Measurements from ENCODE around the gene ITGAD. TPM values are rescaled to one million over a fixed set of nuclear protein-coding genes. Genes with fewer than 3 reads are reported as not detected.

Gene ITGAD
- total RNA-seq, 1 experiment from 2014 or later: not detected

DNA sequence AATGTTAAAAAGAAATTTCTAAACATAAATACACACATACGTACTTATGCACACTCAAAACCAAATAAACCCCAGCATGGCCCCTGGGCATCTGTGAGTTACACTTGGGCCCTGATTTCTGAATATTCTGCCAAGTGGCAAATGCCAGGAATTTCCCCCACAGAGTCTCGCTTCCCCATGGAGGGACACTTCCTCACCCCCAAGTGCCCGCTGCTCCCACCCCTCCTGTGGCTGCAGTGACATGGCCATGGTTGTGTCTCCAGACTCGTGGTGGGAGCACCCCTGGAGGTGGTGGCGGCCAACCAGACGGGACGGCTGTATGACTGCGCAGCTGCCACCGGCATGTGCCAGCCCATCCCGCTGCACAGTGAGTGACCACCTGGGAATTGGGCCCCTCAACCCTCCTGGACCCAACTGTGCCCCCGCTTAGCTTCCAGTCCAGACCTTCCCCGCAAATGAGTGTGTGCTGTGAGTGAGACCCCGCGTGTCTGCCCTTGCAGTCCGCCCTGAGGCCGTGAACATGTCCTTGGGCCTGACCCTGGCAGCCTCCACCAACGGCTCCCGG is 4.0 kb downstream of the ITGAD start:
- no peak overlapping the region for H3K27ac ChIP-seq (ENCODE audit: low read length)
- no peak overlapping the region for H3K9ac ChIP-seq (ENCODE audit: low read length)
- no peaks in the 10 kb centered on the region for H3K79me2 ChIP-seq (ENCODE audit: low read length)
- no TSS peak for BruUV-seq (replicated peaks)
- ChIA-PET POLR2A (ENCODE audit: unreplicated experiment) (no interaction called here), CTCF (no interaction called here)
- H3K4me2 ChIP-seq (ENCODE audit: low read length): no peak overlapping the region
- no peaks in the 10 kb centered on the region for H3K27me3 ChIP-seq (ENCODE audit: low read length)
- TF ChIP-seq, protein P1, sequence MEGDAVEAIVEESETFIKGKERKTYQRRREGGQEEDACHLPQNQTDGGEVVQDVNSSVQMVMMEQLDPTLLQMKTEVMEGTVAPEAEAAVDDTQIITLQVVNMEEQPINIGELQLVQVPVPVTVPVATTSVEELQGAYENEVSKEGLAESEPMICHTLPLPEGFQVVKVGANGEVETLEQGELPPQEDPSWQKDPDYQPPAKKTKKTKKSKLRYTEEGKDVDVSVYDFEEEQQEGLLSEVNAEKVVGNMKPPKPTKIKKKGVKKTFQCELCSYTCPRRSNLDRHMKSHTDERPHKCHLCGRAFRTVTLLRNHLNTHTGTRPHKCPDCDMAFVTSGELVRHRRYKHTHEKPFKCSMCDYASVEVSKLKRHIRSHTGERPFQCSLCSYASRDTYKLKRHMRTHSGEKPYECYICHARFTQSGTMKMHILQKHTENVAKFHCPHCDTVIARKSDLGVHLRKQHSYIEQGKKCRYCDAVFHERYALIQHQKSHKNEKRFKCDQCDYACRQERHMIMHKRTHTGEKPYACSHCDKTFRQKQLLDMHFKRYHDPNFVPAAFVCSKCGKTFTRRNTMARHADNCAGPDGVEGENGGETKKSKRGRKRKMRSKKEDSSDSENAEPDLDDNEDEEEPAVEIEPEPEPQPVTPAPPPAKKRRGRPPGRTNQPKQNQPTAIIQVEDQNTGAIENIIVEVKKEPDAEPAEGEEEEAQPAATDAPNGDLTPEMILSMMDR (conservative IDR thresholded peaks at IDR 0.05; ENCODE audit: low read depth, low read length): no peak
- no peak for TF ChIP-seq EZH2phosphoT487 (IDR thresholded peaks at IDR 0.05; ENCODE audit: borderline replicate concordance, low read length)
- TF ChIP-seq EZH2 (IDR thresholded peaks at IDR 0.05; ENCODE audit: low read length, unreplicated experiment): no peak
- H3K9me3 ChIP-seq (ENCODE audit: low read length): no peaks in the 10 kb centered on the region
- ATAC-seq (no peak), DNase-seq (no peak)
- H4K20me1 ChIP-seq (ENCODE audit: low read length): no peaks in the 10 kb centered on the region
- no peaks in the 10 kb centered on the region for H3K4me1 ChIP-seq (ENCODE audit: insufficient read depth, low read length)
- intact Hi-C loops (cut with micrococcal nuclease): no loop called here
- H3K36me3 ChIP-seq (ENCODE audit: low read depth, low read length): no peaks in the 10 kb centered on the region
- no peak overlapping the region for H2AFZ ChIP-seq (ENCODE audit: low read length)
- no peak overlapping the region for H3K4me3 ChIP-seq (ENCODE audit: low read length)
- H3K9me2 ChIP-seq (replicated peaks; ENCODE audit: low read length): no peaks in the 10 kb centered on the region
- no peaks in the 10 kb centered on the region for H3F3A ChIP-seq (ENCODE audit: low read length, unreplicated experiment)

GRCh38 chr16:31397701-31398100 is 4.6 kb downstream of the ITGAD start:
- Histone ChIP-seq H3K9me2 (replicated peaks; ENCODE audit: low read length) (no peaks in the 10 kb centered on the region), H3K27ac (ENCODE audit: low read length) (no peak overlapping the region), H3K27me3 (ENCODE audit: low read length) (no peaks in the 10 kb centered on the region), H3K4me1 (ENCODE audit: insufficient read depth, low read length) (no peaks in the 10 kb centered on the region), H3K4me2 (ENCODE audit: low read length) (no peak overlapping the region), H2AFZ (ENCODE audit: low read length) (no peak overlapping the region), H3F3A (ENCODE audit: low read length, unreplicated experiment) (no peaks in the 10 kb centered on the region), H3K79me2 (ENCODE audit: low read length) (no peaks in the 10 kb centered on the region), H4K20me1 (ENCODE audit: low read length) (no peaks in the 10 kb centered on the region), H3K9me3 (ENCODE audit: low read length) (no peaks in the 10 kb centered on the region), H3K36me3 (ENCODE audit: low read depth, low read length) (no peaks in the 10 kb centered on the region), H3K4me3 (ENCODE audit: low read length) (no peak overlapping the region), H3K9ac (ENCODE audit: low read length) (no peak overlapping the region)
- intact Hi-C loops (cut with micrococcal nuclease): no loop called here
- ATAC-seq (no peak), DNase-seq (no peak)
- no TSS peak for BruUV-seq (replicated peaks)
- TF ChIP-seq EZH2 (IDR thresholded peaks at IDR 0.05; ENCODE audit: low read length, unreplicated experiment) (no peak), EZH2phosphoT487 (IDR thresholded peaks at IDR 0.05; ENCODE audit: borderline replicate concordance, low read length) (no peak)
- TF ChIP-seq, protein P1 (conservative IDR thresholded peaks at IDR 0.05; ENCODE audit: low read depth, low read length): no peak
- CTCF ChIA-PET: no interaction called here
- POLR2A ChIA-PET (ENCODE audit: unreplicated experiment): no interaction called here

DNA sequence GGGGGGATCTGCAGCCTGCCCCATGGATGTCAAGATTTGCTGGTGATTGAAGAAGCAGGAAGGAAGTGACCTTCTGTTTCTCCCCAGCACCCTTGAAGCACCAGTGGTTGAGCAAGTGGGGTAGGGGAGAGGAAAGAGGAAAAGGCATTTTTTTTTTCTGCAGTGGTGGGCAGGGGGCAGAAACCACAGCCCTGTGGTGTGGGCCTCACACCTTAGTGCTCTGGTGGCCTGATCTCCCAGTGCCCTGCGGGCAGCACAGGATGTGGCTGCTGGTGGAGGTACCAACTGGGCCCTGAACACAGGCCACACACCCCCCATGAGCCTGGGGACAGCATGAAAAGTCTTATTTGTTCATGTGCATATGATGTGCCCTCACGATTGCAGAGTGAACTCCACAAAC is 7.1 kb downstream of the ITGAD start:
- TF ChIP-seq EZH2phosphoT487 (IDR thresholded peaks at IDR 0.05; ENCODE audit: borderline replicate concordance, low read length): no peak
- TF ChIP-seq, protein P1 (conservative IDR thresholded peaks at IDR 0.05; ENCODE audit: low read depth, low read length): no peak
- TF ChIP-seq EZH2 (IDR thresholded peaks at IDR 0.05; ENCODE audit: low read length, unreplicated experiment): no peak

More for the DNA sequence above, 7.1 kb downstream of the ITGAD start:
- Histone ChIP-seq H3K4me2 (ENCODE audit: low read length) (no peak overlapping the region), H3K79me2 (ENCODE audit: low read length) (peaks cover 7% of the 10 kb centered on the region; the same call in 1 of the 2 replicates), H4K20me1 (ENCODE audit: low read length) (no peaks in the 10 kb centered on the region), H3K9me3 (ENCODE audit: low read length) (no peaks in the 10 kb centered on the region), H3K9ac (ENCODE audit: low read length) (no peak overlapping the region), H3K27ac (ENCODE audit: low read length) (no peak overlapping the region), H3K4me1 (ENCODE audit: insufficient read depth, low read length) (no peaks in the 10 kb centered on the region; the same call in 1 of the 2 replicates), H3K9me2 (replicated peaks; ENCODE audit: low read length) (no peaks in the 10 kb centered on the region), H3K36me3 (ENCODE audit: low read depth, low read length) (no peaks in the 10 kb centered on the region), H3K27me3 (ENCODE audit: low read length) (no peaks in the 10 kb centered on the region), H2AFZ (ENCODE audit: low read length) (no peak overlapping the region), H3K4me3 (ENCODE audit: low read length) (no peak overlapping the region), H3F3A (ENCODE audit: low read length, unreplicated experiment) (no peaks in the 10 kb centered on the region)
- ATAC-seq: no peak
- ChIA-PET POLR2A (ENCODE audit: unreplicated experiment) (no interaction called here), CTCF (no interaction called here)
- no peak for DNase-seq
- BruUV-seq (replicated peaks): no TSS peak
- intact Hi-C loops (cut with micrococcal nuclease): no loop called here

All from PC-3 (cell line).